Effector memory CD4-positive, alpha-beta T cell (primary cell): ENCODE data around the gene ZNF469.

Experiments
- DNase-seq, 3 donors: peaks; one replicate each; pipeline ENCODE4 v3.0.0-alpha.2; 2020
- H3K27ac ChIP-seq: 2 replicates; pipeline ENCODE4 v1.7.0; 2013; ENCODE audit warnings: mild to moderate bottlenecking, low read length, moderate library complexity; ENCODE audit not compliant: insufficient read depth, poor library complexity, severe bottlenecking
- H3K27me3 ChIP-seq: replicated peaks from 2 replicates; pipeline ENCODE4 v1.7.0; 2013; ENCODE audit warnings: mild to moderate bottlenecking, low read length; ENCODE audit not compliant: insufficient read depth, control insufficient read depth, poor library complexity, severe bottlenecking
- H3K36me3 ChIP-seq: 2 replicates; pipeline ENCODE4 v1.7.0; 2013; ENCODE audit warnings: mild to moderate bottlenecking, low read length, moderate library complexity; ENCODE audit not compliant: control insufficient read depth, insufficient read depth
- H3K4me1 ChIP-seq: 2 replicates; pipeline ENCODE4 v1.7.0; 2013; ENCODE audit warnings: low read length, mild to moderate bottlenecking; ENCODE audit not compliant: control insufficient read depth, insufficient read depth, poor library complexity, severe bottlenecking
- H3K4me3 ChIP-seq: 2 replicates; pipeline ENCODE4 v1.7.0; 2013; ENCODE audit warnings: low read length, low read depth, mild to moderate bottlenecking; ENCODE audit not compliant: insufficient read depth, poor library complexity, severe bottlenecking
- H3K9me3 ChIP-seq: 2 replicates; pipeline ENCODE4 v1.7.0; 2013; ENCODE audit warnings: mild to moderate bottlenecking, low read length, moderate library complexity; ENCODE audit not compliant: control insufficient read depth

ZNF469 gene

GRCh38 chr16:88432174-88432573 is 49.4 kb downstream of the ZNF469 start:
- no peaks in the 10 kb centered on the region for H3K36me3 ChIP-seq
- no peaks in the 10 kb centered on the region for H3K9me3 ChIP-seq
- no peak overlapping the region for H3K4me3 ChIP-seq
- peaks cover 12% of the 10 kb centered on the region for H3K4me1 ChIP-seq
- DNase-seq = no peak
- H3K27me3 ChIP-seq = no peaks in the 10 kb centered on the region
- no peak overlapping the region for H3K27ac ChIP-seq
